Measurements from ENCODE around the gene URM1.

- no peak for TF ChIP-seq CTCF (conservative IDR thresholded peaks at IDR 0.05)
- no peak for TF ChIP-seq ZFX (IDR thresholded peaks at IDR 0.05)
Observed at GRCh38 chr9:128390813-128391711, 19.9 kb downstream of the URM1 start.

Data from C4-2B (cell line).